ENCODE measurements around the gene CAP2.
"Not testable (repeated sequence)": the region's sequence is repeated elsewhere in the genome, so short reads cannot be mapped to it uniquely, and the experiment has no call there.

Gene CAP2

GRCh38 chr6:17390276-17390675 is 3.1 kb upstream of the CAP2 start:
- no peak for TF ChIP-seq Cebpa-rat (IDR thresholded peaks at IDR 0.05)
- H3K9ac ChIP-seq: no peak overlapping the region
- H3K36me3 ChIP-seq: no peaks in the 10 kb centered on the region
- H3K4me2 ChIP-seq: no peak overlapping the region
- peaks cover 0 to 14% (median 0%) of the 10 kb centered on the region in 11 experiments; a peak in 7 of 22 replicates for H3K27me3 ChIP-seq
- H3K9me3 ChIP-seq (replicated peaks in 1 of 11): peaks cover 0 to 4% (median 0%) of the 10 kb centered on the region in 11 experiments; a peak in 2 of 22 replicates
- no peak overlapping the region for H3K27ac ChIP-seq
- H3K4me3 ChIP-seq: no peak overlapping the region
- H3K4me1 ChIP-seq: peaks cover 0 to 22% (median 16%) of the 10 kb centered on the region in 10 experiments; a peak in 17 of 20 replicates
- no peaks in the 10 kb centered on the region for H4K20me1 ChIP-seq

DNA sequence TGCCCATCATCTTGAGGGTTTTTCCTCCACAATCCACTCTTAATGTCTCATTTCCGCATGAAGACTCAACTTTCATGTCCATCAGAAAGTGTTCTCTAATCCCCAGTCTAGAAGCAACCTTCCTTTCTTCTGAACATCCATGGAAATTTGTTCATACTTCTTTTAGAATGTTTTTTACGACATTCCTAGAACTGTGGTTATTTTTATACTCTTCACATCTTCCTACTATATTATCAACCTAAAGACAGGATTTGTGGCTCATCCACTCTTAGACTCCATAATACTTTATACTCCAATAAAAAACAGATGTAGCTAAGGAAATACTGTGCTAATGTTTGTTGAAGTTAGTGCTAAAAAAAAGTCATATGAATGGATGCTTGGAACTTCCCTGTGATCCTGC is 1.4 kb upstream of the CAP2 start:
- TF ChIP-seq Cebpa-rat (IDR thresholded peaks at IDR 0.05): no peak
- peaks cover 0 to 19% (median 13%) of the 10 kb centered on the region in 10 experiments; a peak in 17 of 20 replicates for H3K4me1 ChIP-seq

GRCh38 chr6:17393892-17394631 is 667 bp downstream of the CAP2 start:
- H3K9ac ChIP-seq: peak overlapping the region; percentile 72 to 92 (median 83)
- H3K27me3 ChIP-seq: peaks cover 0 to 14% (median 0%) of the 10 kb centered on the region in 11 experiments; a peak in 7 of 22 replicates
- TF ChIP-seq Cebpa-rat (IDR thresholded peaks at IDR 0.05): no peak
- peak overlapping the region; percentile 66 to 86 (median 80) for H3K4me3 ChIP-seq
- peak overlapping the region; percentile 79 to 97 (median 89) for H3K4me2 ChIP-seq
- peak overlapping the region in 10 of 11 experiments; percentile 9 to 86 (median 82); a peak in 20 of 22 replicates for H3K27ac ChIP-seq
- peaks cover 0 to 16% (median 9%) of the 10 kb centered on the region in 11 experiments; a peak in 7 of 22 replicates for H3K36me3 ChIP-seq
- H4K20me1 ChIP-seq: no peaks in the 10 kb centered on the region
- H3K9me3 ChIP-seq (replicated peaks in 1 of 11): peaks cover 0 to 21% (median 9%) of the 10 kb centered on the region in 11 experiments; a peak in 13 of 22 replicates
- peaks cover 0 to 25% (median 15%) of the 10 kb centered on the region in 10 experiments; a peak in 17 of 20 replicates for H3K4me1 ChIP-seq

More for the DNA sequence above, 1.4 kb upstream of the CAP2 start:
- Histone ChIP-seq H3K9ac (no peak overlapping the region), H3K9me3 (replicated peaks in 1 of 11) (peaks cover 0 to 16% (median 8%) of the 10 kb centered on the region in 11 experiments; a peak in 13 of 22 replicates), H3K4me3 (no peak overlapping the region), H3K4me2 (no peak overlapping the region), H4K20me1 (no peaks in the 10 kb centered on the region), H3K36me3 (peaks cover 0 to 12% (median 6%) of the 10 kb centered on the region in 11 experiments; a peak in 7 of 22 replicates), H3K27me3 (peaks cover 0 to 14% (median 0%) of the 10 kb centered on the region in 11 experiments; a peak in 7 of 22 replicates), H3K27ac (no peak overlapping the region)

- peak overlapping the region in 5 of 10 experiments; percentile 73 to 82 (median 78); a peak in 8 of 20 replicates for H3K4me3 ChIP-seq
These were observed 1.7 kb downstream of the CAP2 start for GRCh38 chr6:17395112-17395511.

DNA sequence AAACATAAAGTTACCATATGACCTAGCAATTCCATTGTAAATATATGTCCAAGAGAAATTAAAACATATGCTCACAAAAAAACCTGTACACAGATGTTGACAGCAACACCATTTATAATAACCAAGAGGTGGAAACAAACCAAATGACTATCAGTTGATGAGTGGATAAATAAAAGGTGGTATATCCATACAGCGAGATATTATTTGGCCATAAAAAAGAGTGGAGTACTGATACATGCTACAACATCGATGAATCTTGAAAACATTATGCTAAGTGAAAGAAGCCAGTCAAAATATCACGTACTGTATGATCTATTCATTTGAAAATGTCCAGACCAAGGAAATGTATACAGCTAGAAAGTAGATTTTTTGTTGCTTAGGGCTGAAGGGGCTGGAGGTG is 2.9 kb downstream of the CAP2 start:
- Histone ChIP-seq H3K4me2 (no peak overlapping the region), H3K27me3 (peaks cover 0 to 14% (median 0%) of the 10 kb centered on the region in 11 experiments; a peak in 7 of 22 replicates), H3K9ac (no peak overlapping the region), H3K36me3 (peaks cover 0 to 16% (median 9%) of the 10 kb centered on the region in 11 experiments; a peak in 7 of 22 replicates), H3K4me1 (peaks cover 0 to 26% (median 15%) of the 10 kb centered on the region in 10 experiments; a peak in 17 of 20 replicates), H4K20me1 (no peaks in the 10 kb centered on the region), H3K9me3 (replicated peaks in 1 of 11) (peaks cover 0 to 21% (median 10%) of the 10 kb centered on the region in 11 experiments; a peak in 13 of 22 replicates), H3K27ac (no peak overlapping the region), H3K4me3 (no peak overlapping the region)
- TF ChIP-seq Cebpa-rat (IDR thresholded peaks at IDR 0.05): no peak

More at GRCh38 chr6:17395112-17395511, 1.7 kb downstream of the CAP2 start:
- Histone ChIP-seq H3K36me3 (peaks cover 0 to 16% (median 9%) of the 10 kb centered on the region in 11 experiments; a peak in 7 of 22 replicates), H3K9ac (no peak overlapping the region), H3K27ac (peak overlapping the region in 1 of 11 experiments; percentile 82; a peak in 2 of 22 replicates), H3K4me1 (peaks cover 0 to 26% (median 15%) of the 10 kb centered on the region in 10 experiments; a peak in 17 of 20 replicates), H3K4me2 (peak overlapping the region in 8 of 11 experiments; percentile 79 to 97 (median 88); a peak in 13 of 22 replicates), H3K27me3 (peaks cover 0 to 14% (median 0%) of the 10 kb centered on the region in 11 experiments; a peak in 7 of 22 replicates), H4K20me1 (no peaks in the 10 kb centered on the region), H3K9me3 (replicated peaks in 1 of 11) (peaks cover 0 to 17% (median 9%) of the 10 kb centered on the region in 11 experiments; a peak in 13 of 22 replicates)
- TF ChIP-seq Cebpa-rat (IDR thresholded peaks at IDR 0.05): no peak

DNA sequence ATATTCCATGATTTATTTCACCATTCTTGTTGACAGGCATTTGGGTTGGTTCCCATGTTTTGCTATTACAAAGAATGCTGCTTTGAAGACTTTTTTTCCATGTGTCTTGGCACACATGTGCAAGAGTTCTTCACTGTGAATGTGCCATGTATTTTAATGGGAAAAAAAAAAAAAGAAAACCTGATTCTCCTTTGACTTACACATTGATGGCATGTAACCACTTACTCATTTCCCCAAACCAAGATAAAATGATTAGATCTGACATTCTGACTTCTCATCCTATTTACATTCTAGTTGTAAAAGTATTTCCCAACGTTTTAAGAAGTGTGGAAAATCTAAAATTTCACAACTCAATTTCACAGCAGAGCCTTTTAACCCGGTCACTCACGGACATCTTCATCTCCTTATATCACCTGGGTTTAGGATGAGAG is 4.4 kb downstream of the CAP2 start:
- Histone ChIP-seq H3K4me2 (no peak overlapping the region), H3K9me3 (replicated peaks in 1 of 11) (peaks cover 0 to 21% (median 10%) of the 10 kb centered on the region in 11 experiments; a peak in 13 of 22 replicates), H3K4me1 (peaks cover 0 to 26% (median 14%) of the 10 kb centered on the region in 10 experiments; a peak in 17 of 20 replicates), H3K4me3 (no peak overlapping the region), H4K20me1 (no peaks in the 10 kb centered on the region), H3K9ac (no peak overlapping the region), H3K27ac (no peak overlapping the region), H3K27me3 (peaks cover 0 to 14% (median 0%) of the 10 kb centered on the region in 11 experiments; a peak in 7 of 22 replicates), H3K36me3 (peaks cover 0 to 16% (median 9%) of the 10 kb centered on the region in 11 experiments; a peak in 7 of 22 replicates)
- TF ChIP-seq Cebpa-rat (IDR thresholded peaks at IDR 0.05): no peak

- not testable (repeated sequence) for H3K4me3 ChIP-seq, H3K36me3 ChIP-seq, H4K20me1 ChIP-seq, H3K9ac ChIP-seq, H3K27me3 ChIP-seq
- H3K4me2 ChIP-seq: peak overlapping the region in 7 of 11 experiments; percentile 6 to 44 (median 30); a peak in 5 of 22 replicates
- H3K9me3 ChIP-seq (replicated peaks in 1 of 11): peaks cover 7 to 26% (median 10%) of the 10 kb centered on the region in 11 experiments
- peak overlapping the region in 4 of 11 experiments; percentile 2 to 27 (median 8); a peak in 2 of 22 replicates for H3K27ac ChIP-seq
- peaks cover 0 to 27% (median 17%) of the 10 kb centered on the region in 10 experiments; a peak in 15 of 20 replicates for H3K4me1 ChIP-seq
These were observed 12.0 kb downstream of the CAP2 start for GRCh38 chr6:17405181-17405943.

DNA sequence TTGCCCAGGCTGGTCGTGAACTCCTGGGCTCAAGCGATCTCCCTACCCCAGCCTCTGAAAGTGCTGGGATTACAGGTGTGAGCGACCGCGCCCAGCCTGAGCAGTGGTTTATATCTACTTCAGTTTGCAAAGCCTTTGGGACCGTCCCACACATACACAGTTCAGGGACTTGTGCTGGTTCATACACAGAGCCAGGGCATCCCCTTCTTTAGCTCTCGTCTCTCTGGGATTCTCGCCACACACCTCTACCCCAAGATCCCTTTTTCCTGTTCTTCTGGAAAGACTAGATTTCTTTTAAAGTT is 12.5 kb downstream of the CAP2 start:
- TF ChIP-seq Cebpa-rat (IDR thresholded peaks at IDR 0.05): no peak
- H3K27ac ChIP-seq: peak overlapping the region in 4 of 11 experiments; percentile 2 to 27 (median 8); a peak in 2 of 22 replicates
- peak overlapping the region in 6 of 11 experiments; percentile 20 to 44 (median 31); a peak in 5 of 22 replicates for H3K4me2 ChIP-seq

More for the DNA sequence above, 12.5 kb downstream of the CAP2 start:
- peaks cover 0 to 12% (median 7%) of the 10 kb centered on the region in 11 experiments; a peak in 8 of 22 replicates for H3K36me3 ChIP-seq
- no peaks in the 10 kb centered on the region for H3K27me3 ChIP-seq
- peaks cover 12 to 29% (median 15%) of the 10 kb centered on the region in 11 experiments for H3K9me3 ChIP-seq (replicated peaks in 1 of 11)
- no peak overlapping the region for H3K9ac ChIP-seq
- H4K20me1 ChIP-seq: no peaks in the 10 kb centered on the region
- H3K4me3 ChIP-seq: no peak overlapping the region
- H3K4me1 ChIP-seq: peaks cover 0 to 27% (median 17%) of the 10 kb centered on the region in 10 experiments; a peak in 15 of 20 replicates
